ENCODE measurements around the gene HIP1R.

Gene HIP1R

GRCh38 chr12:122840580-122841513 is 5.6 kb downstream of the HIP1R start:
- H3K36me3 ChIP-seq = no peaks in the 10 kb centered on the region
- peaks cover 28% of the 10 kb centered on the region for H3K27me3 ChIP-seq
- H3K9me3 ChIP-seq = no peaks in the 10 kb centered on the region
- no peak for TF ChIP-seq CTCF (IDR thresholded peaks at IDR 0.05)
- peaks cover 11 to 13% of the 10 kb centered on the region in 2 experiments for H3K4me1 ChIP-seq (ENCODE audit: control insufficient read depth in 1 of 2, insufficient read depth in 1 of 2, low read depth in 1 of 2, low read length in 1 of 2)
- H3K4me3 ChIP-seq (ENCODE audit: low read depth in 1 of 2, low read length in 1 of 2) = no peak overlapping the region
- H3K27ac ChIP-seq = no peak overlapping the region

GRCh38 chr12:122841544-122842321 is 6.5 kb downstream of the HIP1R start:
- Histone ChIP-seq H3K36me3 (no peaks in the 10 kb centered on the region), H3K27me3 (peaks cover 19% of the 10 kb centered on the region), H3K4me3 (ENCODE audit: low read depth in 1 of 2, low read length in 1 of 2) (no peak overlapping the region), H3K27ac (no peak overlapping the region), H3K9me3 (no peaks in the 10 kb centered on the region), H3K4me1 (ENCODE audit: control insufficient read depth in 1 of 2, insufficient read depth in 1 of 2, low read depth in 1 of 2, low read length in 1 of 2) (peaks cover 2 to 4% of the 10 kb centered on the region in 2 experiments)
- TF ChIP-seq CTCF (IDR thresholded peaks at IDR 0.05) = no peak

GRCh38 chr12:122842505-122843405 is 7.5 kb downstream of the HIP1R start:
- H3K36me3 ChIP-seq = no peaks in the 10 kb centered on the region
- H3K4me3 ChIP-seq (ENCODE audit: low read depth in 1 of 2, low read length in 1 of 2) = no peak overlapping the region
- no peak overlapping the region for H3K27ac ChIP-seq
- no peak for TF ChIP-seq CTCF (IDR thresholded peaks at IDR 0.05)
- H3K27me3 ChIP-seq = peaks cover 9% of the 10 kb centered on the region
- no peaks in the 10 kb centered on the region for H3K4me1 ChIP-seq (ENCODE audit: control insufficient read depth in 1 of 2, insufficient read depth in 1 of 2, low read depth in 1 of 2, low read length in 1 of 2)
- H3K9me3 ChIP-seq = no peaks in the 10 kb centered on the region

- no peaks in the 10 kb centered on the region for H3K9me3 ChIP-seq
- no peak overlapping the region for H3K4me3 ChIP-seq (ENCODE audit: low read depth in 1 of 2, low read length in 1 of 2)
- no peaks in the 10 kb centered on the region for H3K4me1 ChIP-seq (ENCODE audit: control insufficient read depth in 1 of 2, insufficient read depth in 1 of 2, low read depth in 1 of 2, low read length in 1 of 2)
- no peak overlapping the region for H3K27ac ChIP-seq
- no peaks in the 10 kb centered on the region for H3K36me3 ChIP-seq
- no peak for TF ChIP-seq CTCF (IDR thresholded peaks at IDR 0.05)
- H3K27me3 ChIP-seq = peaks cover 2% of the 10 kb centered on the region
These were observed 8.2 kb downstream of the HIP1R start for GRCh38 chr12:122843455-122843854.

- Histone ChIP-seq H3K36me3 (no peaks in the 10 kb centered on the region), H3K9me3 (no peaks in the 10 kb centered on the region), H3K4me3 (ENCODE audit: low read depth in 1 of 2, low read length in 1 of 2) (no peak overlapping the region), H3K27me3 (no peaks in the 10 kb centered on the region), H3K27ac (no peak overlapping the region), H3K4me1 (ENCODE audit: control insufficient read depth in 1 of 2, insufficient read depth in 1 of 2, low read depth in 1 of 2, low read length in 1 of 2) (no peaks in the 10 kb centered on the region)
- TF ChIP-seq CTCF (IDR thresholded peaks at IDR 0.05) = no peak
These were observed 9.2 kb downstream of the HIP1R start for GRCh38 chr12:122844366-122844971.

Measured in neutrophil (primary cell).